ENCODE measurements around the gene ZNF507.

Gene ZNF507

DNA sequence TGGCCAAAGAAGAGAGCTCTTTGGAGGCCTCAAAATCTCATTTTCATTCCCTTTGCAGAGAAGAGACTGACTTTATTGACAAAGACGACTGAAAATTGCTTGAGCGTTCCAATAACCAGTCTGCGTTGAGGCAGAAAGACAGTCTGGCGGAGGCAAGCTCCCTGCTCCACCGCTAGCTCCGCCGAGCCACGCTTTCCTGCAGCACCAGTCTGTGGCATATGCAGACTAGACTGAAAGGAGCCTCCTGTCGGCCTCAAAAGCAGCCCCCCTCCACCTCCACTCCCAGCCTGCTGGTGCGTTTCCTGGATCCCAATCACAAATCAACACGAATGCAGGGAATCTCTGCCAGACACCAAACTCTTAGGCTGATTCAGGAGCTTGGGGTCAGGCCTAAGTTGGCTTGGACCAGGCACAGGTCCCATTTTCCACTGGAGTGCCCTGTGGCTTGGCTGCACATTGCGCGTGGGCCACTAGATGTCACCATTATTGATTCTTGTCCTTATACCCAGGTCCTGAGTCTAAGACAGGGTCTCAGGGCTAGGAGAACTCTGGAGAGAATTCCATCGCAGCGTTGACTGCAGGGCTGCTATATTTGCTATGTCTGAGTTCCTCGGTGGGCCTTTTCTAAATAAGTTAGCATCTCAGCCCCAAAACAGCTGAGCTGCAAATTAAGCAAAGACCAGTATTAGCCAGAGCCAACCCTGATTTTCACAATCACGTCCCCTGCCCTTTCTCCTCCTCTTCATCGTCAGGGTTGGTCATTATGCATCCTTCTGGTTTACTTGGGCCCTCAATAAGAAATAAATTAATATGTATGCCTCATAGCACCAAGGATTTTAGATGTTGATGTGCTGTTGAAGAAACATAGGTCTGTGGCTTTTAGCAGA is 5.2 kb upstream of the ZNF507 start:
- peak; percentile 68 for DNase-seq

DNA sequence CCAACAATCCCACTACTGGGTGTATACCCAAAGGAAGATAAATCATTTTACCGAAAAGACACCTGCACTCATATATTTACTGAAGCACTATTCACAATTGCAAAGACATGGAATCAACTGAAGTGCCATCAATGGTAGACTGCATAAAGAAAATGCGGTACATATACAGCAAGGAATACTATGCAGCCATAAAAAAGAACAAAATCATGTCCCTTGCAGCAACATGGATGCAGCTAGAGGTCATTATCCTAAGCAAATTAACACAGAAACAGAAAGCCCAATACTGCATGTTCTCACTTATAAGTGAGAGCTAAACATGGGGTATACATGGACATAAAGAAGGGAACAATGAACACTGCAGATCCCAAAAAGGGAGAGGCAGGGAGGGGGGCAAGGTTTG is 2.7 kb upstream of the ZNF507 start:
- DNase-seq: no peak

DNA sequence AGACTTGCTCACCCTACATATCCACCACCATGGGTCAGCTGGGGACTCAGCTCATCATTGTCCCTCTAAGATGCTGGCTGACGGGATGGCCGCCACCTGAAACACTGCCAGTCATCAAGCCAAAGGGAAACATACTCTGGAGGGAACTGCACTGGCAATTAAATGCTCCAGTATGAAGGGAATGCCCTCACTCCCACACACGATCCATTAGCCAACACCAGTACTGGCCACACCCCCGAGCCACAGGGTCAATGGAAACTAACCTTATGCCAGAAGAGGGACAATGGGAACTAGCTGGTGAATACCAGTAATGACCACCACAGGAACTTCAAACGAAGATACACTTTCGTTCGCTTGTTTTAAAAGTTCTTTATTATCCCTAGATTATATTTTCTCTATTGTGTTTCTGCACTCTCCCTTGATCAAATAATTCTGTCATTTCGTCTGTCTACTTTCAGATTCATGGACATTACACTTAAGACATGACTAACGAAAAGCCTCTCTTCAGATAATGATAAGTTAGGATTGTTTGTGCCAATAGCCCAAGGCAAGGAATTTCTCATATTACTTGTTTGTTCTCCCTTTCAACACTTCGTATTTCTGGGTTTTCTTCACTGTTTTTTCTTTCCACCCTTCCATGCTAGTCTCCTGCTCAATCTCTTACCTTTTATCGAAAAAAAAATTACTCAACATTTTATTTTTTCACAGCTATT is 1.7 kb upstream of the ZNF507 start:
- no peak for DNase-seq

DNA sequence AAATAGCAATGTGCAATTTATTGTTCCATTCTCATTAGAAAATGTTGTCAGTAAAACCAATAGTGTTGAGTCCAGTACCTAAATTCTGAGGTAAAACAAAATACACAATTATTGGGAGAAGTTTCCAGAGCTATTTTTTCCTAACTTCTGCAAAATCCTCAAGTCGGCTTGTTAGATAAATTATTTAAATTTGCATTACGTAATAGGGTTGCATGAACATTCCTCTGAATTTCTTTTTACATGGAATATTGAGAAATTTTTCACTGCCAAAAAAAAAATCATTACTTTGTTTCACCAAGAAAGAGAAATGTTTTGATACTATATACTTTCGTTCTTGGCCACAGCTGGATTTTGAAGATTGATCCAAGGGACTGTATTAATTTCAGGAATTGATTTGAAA is 1.5 kb downstream of the ZNF507 start:
- DNase-seq: no peak

DNA sequence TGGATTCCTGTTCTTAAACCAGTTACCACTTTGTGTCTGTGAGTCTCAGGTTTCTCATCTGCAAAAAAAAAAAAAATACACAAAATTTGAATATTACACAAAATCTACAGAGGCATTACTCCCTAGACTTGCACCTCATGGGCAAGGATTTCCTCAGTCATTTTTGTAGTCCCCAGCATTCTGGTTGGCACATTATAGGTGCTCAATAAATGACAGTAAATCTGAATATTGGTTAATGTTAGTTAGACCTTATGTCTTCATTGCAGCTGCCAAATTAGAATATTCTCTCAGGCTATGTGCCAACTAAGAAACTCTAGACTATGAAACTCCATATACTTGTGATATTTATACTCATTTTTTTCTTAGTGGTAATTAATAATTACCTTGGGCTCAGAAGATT is 2.2 kb downstream of the ZNF507 start:
- no peak for DNase-seq

- no peak for DNase-seq
Observed at GRCh38 chr19:32349051-32349450, 3.6 kb downstream of the ZNF507 start.

DNA sequence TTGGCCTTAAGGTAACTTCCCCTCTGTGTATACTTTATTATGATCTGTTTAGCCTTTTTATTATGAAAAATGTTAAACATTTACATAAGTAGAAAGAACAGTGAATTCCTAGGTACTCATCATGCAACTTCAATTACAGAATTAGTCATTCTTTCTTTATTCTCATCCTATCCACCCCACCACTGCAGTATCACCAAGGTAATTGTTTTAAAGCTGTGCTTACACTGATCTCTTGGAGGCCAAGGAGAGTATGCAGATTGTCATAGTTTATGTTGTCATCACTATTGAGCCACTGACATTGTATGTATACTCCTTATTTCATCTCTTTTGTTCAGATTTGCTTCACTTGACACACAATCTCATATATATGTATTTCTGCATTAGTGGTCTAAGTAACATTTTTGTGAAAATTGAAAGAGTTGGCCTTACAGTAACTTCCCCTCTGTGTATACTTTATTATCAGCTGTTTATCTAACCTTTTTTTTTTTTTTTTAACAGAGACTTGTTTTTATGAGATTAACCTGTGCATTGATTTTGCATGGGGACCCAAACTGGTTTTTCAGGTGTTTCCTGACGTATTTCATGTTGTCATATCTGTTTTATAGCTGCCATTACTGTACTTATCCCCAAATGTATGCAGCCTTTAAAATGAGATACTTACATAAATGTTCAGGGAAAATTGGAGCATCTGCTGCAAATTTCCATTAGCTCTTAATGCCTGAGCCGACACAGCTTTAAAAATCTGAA is 4.5 kb downstream of the ZNF507 start:
- DNase-seq: no peak

- no peak for DNase-seq
Observed at GRCh38 chr19:32350471-32350865, 5.1 kb downstream of the ZNF507 start.

GRCh38 chr19:32350987-32351348 is 5.6 kb downstream of the ZNF507 start:
- DNase-seq: no peak

DNA sequence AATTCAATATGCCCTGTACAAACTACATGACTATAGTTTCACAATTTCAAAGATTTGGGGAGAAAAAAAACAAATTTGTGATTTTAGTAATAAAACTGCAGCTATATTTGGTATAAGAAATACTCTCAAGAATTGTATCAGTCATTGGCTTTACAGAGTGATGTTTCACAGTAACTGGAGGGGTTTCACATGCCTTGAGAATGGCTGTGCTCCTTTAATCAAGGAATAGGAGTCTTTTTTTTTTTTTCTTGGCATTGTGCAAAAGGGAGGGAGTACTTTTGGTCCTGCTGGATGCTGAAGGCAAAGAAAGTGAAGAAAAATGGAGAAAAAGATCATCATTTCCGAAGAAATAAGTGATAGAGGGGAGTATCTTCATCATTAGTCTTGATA is 6.8 kb downstream of the ZNF507 start:
- no peak for DNase-seq

DNA sequence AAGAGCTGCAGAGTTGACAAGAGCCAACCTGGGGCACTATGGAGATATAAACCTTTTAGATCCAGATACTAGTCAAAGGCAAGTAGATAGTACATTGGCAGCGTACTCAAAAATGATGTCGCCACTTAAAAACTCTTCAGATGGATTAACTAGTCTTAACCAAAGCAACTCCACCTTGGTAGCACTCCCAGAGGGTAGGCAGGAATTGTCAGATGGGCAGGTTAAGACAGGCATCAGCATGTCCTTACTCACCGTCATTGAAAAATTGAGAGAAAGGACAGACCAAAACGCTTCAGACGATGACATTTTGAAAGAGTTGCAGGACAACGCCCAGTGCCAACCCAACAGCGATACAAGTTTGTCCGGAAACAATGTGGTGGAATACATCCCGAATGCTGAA is 8.9 kb downstream of the ZNF507 start:
- DNase-seq: no peak

DNA sequence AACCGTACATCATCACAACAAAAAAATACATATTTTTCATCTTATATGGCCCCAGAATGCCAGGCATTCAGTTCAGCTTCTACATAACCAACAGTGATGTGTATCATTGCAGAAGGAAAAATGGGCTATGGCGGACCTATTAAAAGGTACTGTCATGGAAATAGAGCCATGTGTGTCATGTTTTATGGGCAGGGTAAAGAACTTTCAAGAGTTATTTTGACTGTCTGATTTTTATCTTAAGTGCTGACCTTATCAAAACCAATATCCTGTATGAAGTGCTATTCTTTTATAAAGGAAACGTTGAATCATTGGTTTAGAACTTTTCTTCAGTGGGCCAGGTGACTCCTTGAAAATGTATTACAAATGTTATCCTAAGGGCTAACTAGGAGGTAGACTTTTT is 9.9 kb downstream of the ZNF507 start:
- no peak for DNase-seq

- DNase-seq: no peak
Observed at GRCh38 chr19:32357720-32358119, 12.3 kb downstream of the ZNF507 start.

DNA sequence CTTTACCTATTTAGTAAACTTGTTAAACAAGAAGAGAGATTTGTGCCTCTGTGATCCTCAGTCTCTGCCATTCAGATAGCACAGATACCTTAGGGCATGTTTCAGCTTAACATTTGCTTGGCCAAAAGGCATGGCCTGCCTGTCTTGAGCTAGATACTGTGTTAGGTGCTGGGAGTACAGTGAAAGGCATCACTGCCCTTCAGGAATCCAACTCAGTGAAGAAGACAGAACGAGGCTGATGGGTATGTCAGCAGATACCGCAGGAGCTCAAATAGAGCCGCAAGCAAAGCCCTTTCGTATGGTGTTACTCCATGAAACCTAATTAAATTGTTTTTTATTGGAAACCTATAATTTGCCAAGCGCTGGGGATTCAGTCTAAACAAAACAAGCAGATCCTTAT is 12.9 kb downstream of the ZNF507 start:
- no peak for DNase-seq

GRCh38 chr19:32359581-32359980 is 14.2 kb downstream of the ZNF507 start:
- no peak for DNase-seq

DNA sequence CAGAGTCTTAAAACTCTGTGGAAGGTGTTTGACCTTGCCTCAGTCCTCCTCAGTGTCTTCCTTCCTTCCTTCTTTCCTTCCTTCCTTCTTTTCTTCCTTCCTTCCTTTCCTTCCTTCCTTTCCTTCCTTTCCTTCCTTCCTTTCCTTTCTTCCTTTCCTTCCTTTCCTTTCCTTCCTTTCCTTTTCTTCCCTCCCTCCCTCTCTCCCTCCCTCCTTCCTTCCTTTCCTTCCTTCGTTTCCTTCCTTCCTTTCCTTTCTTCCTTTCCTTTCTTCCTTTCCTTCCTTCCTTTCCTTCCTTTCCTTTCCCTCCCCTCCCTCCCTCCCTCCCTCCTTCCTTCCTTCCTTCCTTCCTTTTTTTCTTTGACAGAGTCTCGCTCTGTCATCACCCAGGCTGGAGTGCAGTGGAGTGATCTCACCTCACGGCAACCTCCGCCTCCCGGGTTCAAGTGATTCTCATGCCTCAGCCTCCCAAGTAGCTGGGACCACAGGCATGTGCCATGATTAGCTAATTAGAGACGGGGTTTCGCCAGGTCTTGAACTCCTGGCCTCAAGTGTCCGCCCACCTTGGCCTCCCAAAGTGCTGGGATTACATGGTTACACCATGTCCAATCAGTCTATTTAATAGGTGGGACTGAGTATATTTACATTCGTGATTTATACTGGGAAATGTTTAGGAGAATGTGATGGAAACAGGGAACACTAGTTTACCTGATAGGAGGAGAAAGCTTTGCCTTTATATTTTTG is 16.3 kb downstream of the ZNF507 start:
- DNase-seq: no peak

DNA sequence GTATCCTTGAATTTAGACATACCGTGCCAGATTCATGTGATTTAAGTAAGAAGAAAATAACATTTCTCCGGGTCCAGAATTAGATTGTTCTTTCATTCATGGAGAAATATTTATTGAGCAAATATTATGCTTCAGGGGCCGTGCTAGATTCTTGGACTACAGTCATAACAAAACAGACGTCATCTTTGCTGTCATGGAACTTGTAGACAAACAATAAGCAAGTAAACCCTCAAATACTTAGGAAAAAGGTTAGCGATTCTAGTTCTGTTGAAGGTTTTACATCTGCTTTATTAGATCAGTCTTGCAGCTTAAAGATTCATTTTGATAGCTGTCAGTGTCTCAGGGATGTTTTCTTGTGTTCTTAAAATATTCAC is 16.9 kb downstream of the ZNF507 start:
- DNase-seq: no peak

DNA sequence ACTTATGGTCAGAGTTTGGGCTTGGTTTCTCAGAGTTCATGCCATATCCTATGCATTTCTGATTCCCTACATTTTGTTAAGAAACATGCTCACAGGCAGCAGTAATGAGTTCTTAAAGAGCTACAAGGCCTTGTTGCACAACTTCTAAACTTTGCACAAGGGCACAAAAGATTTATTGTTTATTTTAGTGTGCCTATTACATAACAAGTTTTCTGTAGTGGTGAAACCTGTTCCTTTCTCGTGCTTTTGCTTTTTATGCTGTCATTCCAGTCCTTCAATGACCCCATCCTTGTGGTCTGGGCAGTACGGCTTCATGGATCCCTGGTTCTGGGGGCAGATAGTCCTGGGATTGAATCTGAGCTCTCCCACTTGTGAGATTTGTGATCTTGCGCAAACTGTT is 17.8 kb downstream of the ZNF507 start:
- no peak for DNase-seq

GRCh38 chr19:32363632-32364031 is 18.2 kb downstream of the ZNF507 start:
- no peak for DNase-seq

DNA sequence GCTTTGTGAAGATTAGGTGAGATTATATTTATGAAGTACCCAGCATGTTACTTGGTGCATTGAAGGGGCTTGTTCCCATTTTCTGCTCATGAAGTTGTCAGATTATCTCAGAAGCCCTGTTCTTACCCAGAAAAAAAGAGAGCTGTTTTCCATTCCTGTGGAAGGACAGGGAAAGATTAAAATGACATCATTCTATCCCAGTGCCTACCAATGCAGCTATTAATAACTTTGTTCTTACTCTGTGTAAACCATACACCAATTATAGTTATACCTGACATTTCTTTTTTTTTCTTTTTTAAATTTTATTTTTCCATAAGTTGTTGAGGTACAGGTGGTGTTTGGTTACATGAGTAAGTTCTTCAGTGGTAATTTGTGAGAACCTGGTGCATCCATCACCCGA is 18.6 kb downstream of the ZNF507 start:
- no peak for DNase-seq

- no peak for DNase-seq
Observed at GRCh38 chr19:32367063-32367462, 21.7 kb downstream of the ZNF507 start.

- DNase-seq: no peak
Observed at GRCh38 chr19:32367948-32368536, 22.6 kb downstream of the ZNF507 start.

- DNase-seq: no peak
Observed at GRCh38 chr19:32368787-32369186, 23.4 kb downstream of the ZNF507 start.

Data from activated CD8-positive, alpha-beta memory T cell treated with anti-CD3 and anti-CD28 coated beads for 24 hours (primary cell).